ENCODE results near the gene ZNF219.

DNA sequence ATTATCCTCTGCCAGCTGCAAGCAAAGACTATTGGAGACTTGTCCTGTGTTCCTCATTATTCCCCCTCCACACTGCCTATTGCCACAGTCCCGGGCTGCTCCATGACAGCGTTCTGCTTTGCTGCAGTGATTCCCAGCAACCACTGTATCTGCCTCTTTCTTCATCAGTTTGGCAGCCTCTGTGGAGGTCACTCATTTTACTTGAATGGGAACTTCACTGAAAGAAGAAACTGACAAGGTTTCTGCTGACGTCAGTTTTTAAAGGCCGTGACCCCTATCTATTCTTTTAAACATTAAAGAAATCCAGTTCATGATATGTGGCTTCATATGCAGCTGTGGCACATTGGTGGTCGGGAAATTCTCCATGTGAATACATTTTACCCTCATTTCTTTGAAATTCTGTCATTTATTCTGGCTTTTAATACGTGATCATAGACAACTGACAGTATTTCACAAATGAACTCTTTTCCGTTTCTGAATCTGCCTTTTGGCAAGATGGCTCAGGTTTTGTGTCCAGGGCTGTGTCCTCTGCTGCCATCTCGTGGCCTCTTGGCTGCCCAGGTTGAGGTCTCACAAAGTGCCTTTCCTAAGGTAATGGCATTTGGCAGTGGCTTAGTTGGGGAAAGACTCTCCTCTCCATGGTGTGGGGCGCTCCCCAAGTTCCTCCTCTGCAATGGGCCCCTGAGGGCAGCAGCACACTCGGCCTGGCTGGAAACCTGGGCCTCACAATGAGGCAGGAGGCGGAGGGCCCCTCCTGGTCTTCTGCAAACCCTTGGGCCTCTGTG is 8.2 kb upstream of the ZNF219 start:
- TF ChIP-seq EP300 (IDR thresholded peaks at IDR 0.05; ENCODE audit: low read depth), result no peak
- TF ChIP-seq, protein P1, sequence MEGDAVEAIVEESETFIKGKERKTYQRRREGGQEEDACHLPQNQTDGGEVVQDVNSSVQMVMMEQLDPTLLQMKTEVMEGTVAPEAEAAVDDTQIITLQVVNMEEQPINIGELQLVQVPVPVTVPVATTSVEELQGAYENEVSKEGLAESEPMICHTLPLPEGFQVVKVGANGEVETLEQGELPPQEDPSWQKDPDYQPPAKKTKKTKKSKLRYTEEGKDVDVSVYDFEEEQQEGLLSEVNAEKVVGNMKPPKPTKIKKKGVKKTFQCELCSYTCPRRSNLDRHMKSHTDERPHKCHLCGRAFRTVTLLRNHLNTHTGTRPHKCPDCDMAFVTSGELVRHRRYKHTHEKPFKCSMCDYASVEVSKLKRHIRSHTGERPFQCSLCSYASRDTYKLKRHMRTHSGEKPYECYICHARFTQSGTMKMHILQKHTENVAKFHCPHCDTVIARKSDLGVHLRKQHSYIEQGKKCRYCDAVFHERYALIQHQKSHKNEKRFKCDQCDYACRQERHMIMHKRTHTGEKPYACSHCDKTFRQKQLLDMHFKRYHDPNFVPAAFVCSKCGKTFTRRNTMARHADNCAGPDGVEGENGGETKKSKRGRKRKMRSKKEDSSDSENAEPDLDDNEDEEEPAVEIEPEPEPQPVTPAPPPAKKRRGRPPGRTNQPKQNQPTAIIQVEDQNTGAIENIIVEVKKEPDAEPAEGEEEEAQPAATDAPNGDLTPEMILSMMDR (IDR thresholded peaks at IDR 0.05), result peak; percentile 84 to 92 (median 87)
